Activated CD8-positive, alpha-beta T cell treated with anti-CD3 and anti-CD28 coated beads for 36 hours (primary cell): ENCODE measurements around the gene PIGB. TPM values are rescaled to one million over a fixed set of nuclear protein-coding genes. Genes with fewer than 3 reads are reported as not detected.
"Not testable (repeated sequence)": the region's sequence is repeated elsewhere in the genome, so short reads cannot be mapped to it uniquely, and the experiment has no call there.

Experiments used
- ATAC-seq: fragments of 200-7000 bp; cut with Tn5 transposase; one replicate; pipeline ENCODE4 v1.10.0; 2021; ENCODE audit warnings: mild to moderate bottlenecking, moderate library complexity
- CTCF ChIA-PET: fragments of 350-600 bp; sonication (Branson Sonifier 250); formaldehyde crosslinking; loops from one replicate; lab custom pipeline; 2021; ENCODE audit warnings: antibody characterized with exemption; lab: Charles Lee
- POLR2A ChIA-PET: fragments of 350-600 bp; sonication (Branson Sonifier 250); formaldehyde crosslinking; loops from one replicate; lab custom pipeline; 2021; ENCODE audit warnings: antibody characterized with exemption; lab: Charles Lee
- DNase-seq: peaks from one replicate; pipeline ENCODE4 v3.0.0-alpha.2; 2020
- H3K27ac Mint-ChIP-seq: one replicate; pipeline ENCODE4 v1.8.0; 2021; ENCODE audit warnings: mild to moderate bottlenecking, mixed read lengths
- H3K27me3 Mint-ChIP-seq: one replicate; pipeline ENCODE4 v1.8.0; 2021; ENCODE audit warnings: mixed read lengths
- H3K36me3 Mint-ChIP-seq: one replicate; pipeline ENCODE4 v1.8.0; 2021; ENCODE audit warnings: low read depth, mixed read lengths
- H3K4me1 Mint-ChIP-seq: one replicate; pipeline ENCODE4 v1.8.0; 2021; ENCODE audit warnings: low read depth, mixed read lengths
- H3K4me3 Mint-ChIP-seq: one replicate; pipeline ENCODE4 v1.8.0; 2021; ENCODE audit warnings: mild to moderate bottlenecking, moderate library complexity, mixed read lengths
- H3K9me3 Mint-ChIP-seq: one replicate; pipeline ENCODE4 v1.8.0; 2021; ENCODE audit warnings: mixed read lengths
- intact Hi-C: fragments of 100-400 bp; cut with micrococcal nuclease; formaldehyde crosslinking; loops from one replicate; pipeline ENCODE4 v1.10.0; 2022
- total RNA-seq, 2 experiments: library from RNA; stranded (reverse); gene quantifications; one replicate each; pipeline ENCODE4 v1.2.3, GENCODE V29; 2021
- TF ChIP-seq, protein P1 (sequence below): fragments of 200-600 bp; IDR thresholded peaks from one replicate; pipeline ENCODE4 v1.8.0; 2022; ENCODE audit warnings: antibody characterized with exemption, mild to moderate bottlenecking

Gene PIGB
- total RNA-seq, 2 experiments from 2014 or later, result 14.0 to 17.5 TPM

DNA sequence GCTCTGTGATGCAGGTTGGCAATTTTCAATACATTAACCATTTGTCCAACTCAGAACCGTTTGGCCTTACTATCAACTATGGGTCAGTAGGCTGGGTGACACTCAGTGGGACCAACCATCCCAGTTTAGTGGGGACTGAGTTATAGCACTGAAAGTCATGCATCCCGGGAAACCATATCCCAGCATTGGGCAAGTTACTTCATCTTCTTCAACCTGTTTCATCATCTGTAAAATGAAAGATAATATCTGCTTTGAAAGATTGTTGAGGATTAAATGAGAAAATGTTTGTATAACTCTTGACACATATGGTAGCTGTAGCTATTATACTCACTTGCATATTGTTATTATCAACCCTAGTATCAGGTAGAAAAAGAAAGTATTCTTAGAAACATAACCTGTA is 41.3 kb upstream of the PIGB start:
- H3K27ac Mint-ChIP-seq, result peak overlapping the region; percentile 98
- ATAC-seq, result no peak
- intact Hi-C loops, result loop anchor here (5.0 kb wide), 1 partner anchor 35 kb away; no protein-coding TSS in a partner anchor
- peaks cover 85% of the 10 kb centered on the region for H3K4me1 Mint-ChIP-seq
- H3K9me3 Mint-ChIP-seq, result peaks cover 7% of the 10 kb centered on the region
- CTCF ChIA-PET, result interaction anchor here (1.2 to 1.5 kb wide), 3 partner anchors 10 to 61 kb away, joined by 3 to 4 read pairs (median 4); no protein-coding TSS in a partner anchor
- TF ChIP-seq, protein P1, sequence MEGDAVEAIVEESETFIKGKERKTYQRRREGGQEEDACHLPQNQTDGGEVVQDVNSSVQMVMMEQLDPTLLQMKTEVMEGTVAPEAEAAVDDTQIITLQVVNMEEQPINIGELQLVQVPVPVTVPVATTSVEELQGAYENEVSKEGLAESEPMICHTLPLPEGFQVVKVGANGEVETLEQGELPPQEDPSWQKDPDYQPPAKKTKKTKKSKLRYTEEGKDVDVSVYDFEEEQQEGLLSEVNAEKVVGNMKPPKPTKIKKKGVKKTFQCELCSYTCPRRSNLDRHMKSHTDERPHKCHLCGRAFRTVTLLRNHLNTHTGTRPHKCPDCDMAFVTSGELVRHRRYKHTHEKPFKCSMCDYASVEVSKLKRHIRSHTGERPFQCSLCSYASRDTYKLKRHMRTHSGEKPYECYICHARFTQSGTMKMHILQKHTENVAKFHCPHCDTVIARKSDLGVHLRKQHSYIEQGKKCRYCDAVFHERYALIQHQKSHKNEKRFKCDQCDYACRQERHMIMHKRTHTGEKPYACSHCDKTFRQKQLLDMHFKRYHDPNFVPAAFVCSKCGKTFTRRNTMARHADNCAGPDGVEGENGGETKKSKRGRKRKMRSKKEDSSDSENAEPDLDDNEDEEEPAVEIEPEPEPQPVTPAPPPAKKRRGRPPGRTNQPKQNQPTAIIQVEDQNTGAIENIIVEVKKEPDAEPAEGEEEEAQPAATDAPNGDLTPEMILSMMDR, result no peak
- no peak for DNase-seq
- H3K4me3 Mint-ChIP-seq, result peak overlapping the region; percentile 59
- H3K27me3 Mint-ChIP-seq, result no peaks in the 10 kb centered on the region
- peaks cover 63% of the 10 kb centered on the region for H3K36me3 Mint-ChIP-seq
- POLR2A ChIA-PET, result interaction anchor here (1.0 to 5.1 kb wide), 8 partner anchors 9 to 59 kb away, joined by 3 to 30 read pairs (median 4); no protein-coding TSS in a partner anchor

- Mint-ChIP-seq H3K36me3 (peaks cover 57% of the 10 kb centered on the region), H3K27me3 (no peaks in the 10 kb centered on the region), H3K9me3 (peaks cover 1% of the 10 kb centered on the region), H3K4me1 (peaks cover 87% of the 10 kb centered on the region), H3K27ac (peak overlapping the region; percentile 98), H3K4me3 (peak overlapping the region; percentile 41)
- intact Hi-C loops, result loop anchor here (5.0 kb wide), 1 partner anchor 37 kb away; no protein-coding TSS in a partner anchor
- ChIA-PET CTCF (interaction anchor here (0.6 to 2.0 kb wide), 5 partner anchors 8 to 61 kb away, joined by 3 to 6 read pairs (median 4); no protein-coding TSS in a partner anchor), POLR2A (interaction anchor here (1.0 to 5.1 kb wide), 8 partner anchors 8 to 82 kb away, joined by 3 to 30 read pairs (median 4); partner anchors contain the start of gene RSL24D1)
- TF ChIP-seq, protein P1, result no peak
- ATAC-seq (no peak), DNase-seq (no peak)
Measured at GRCh38 chr15:55279100-55279745, 39.8 kb upstream of the PIGB start.

- H3K4me3 Mint-ChIP-seq, result peak overlapping the region; percentile 41
- DNase-seq (peak; percentile 84), ATAC-seq (peak; percentile 75)
- intact Hi-C loops, result loop anchor here (5.0 kb wide), 1 partner anchor 38 kb away; no protein-coding TSS in a partner anchor
- CTCF ChIA-PET, result interaction anchor here (0.6 to 2.0 kb wide), 5 partner anchors 8 to 62 kb away, joined by 3 to 6 read pairs (median 4); no protein-coding TSS in a partner anchor
- peaks cover 92% of the 10 kb centered on the region for H3K4me1 Mint-ChIP-seq
- H3K27me3 Mint-ChIP-seq, result no peaks in the 10 kb centered on the region
- TF ChIP-seq, protein P1, result no peak
- H3K9me3 Mint-ChIP-seq, result peaks cover 1% of the 10 kb centered on the region
- H3K27ac Mint-ChIP-seq, result peak overlapping the region; percentile 98
- POLR2A ChIA-PET, result interaction anchor here (1.0 to 5.1 kb wide), 8 partner anchors 8 to 83 kb away, joined by 3 to 30 read pairs (median 4); partner anchors contain the start of gene RSL24D1
- H3K36me3 Mint-ChIP-seq, result peaks cover 60% of the 10 kb centered on the region
Measured at GRCh38 chr15:55279746-55280351, 39.2 kb upstream of the PIGB start.

- H3K4me3 Mint-ChIP-seq, H3K9me3 Mint-ChIP-seq, intact Hi-C loops, ATAC-seq, H3K27me3 Mint-ChIP-seq: not testable (repeated sequence)
- DNase-seq, result peak; percentile 72
- Mint-ChIP-seq H3K4me1 (peaks cover 92% of the 10 kb centered on the region), H3K36me3 (peaks cover 58% of the 10 kb centered on the region), H3K27ac (peak overlapping the region; percentile 98)
- ChIA-PET POLR2A (interaction anchor here (1.0 to 5.1 kb wide), 4 partner anchors 8 to 44 kb away, joined by 3 to 30 read pairs (median 4); no protein-coding TSS in a partner anchor), CTCF (interaction anchor here (1.0 to 2.2 kb wide), 4 partner anchors 10 to 62 kb away, joined by 4 to 11 read pairs (median 5); no protein-coding TSS in a partner anchor)
Measured at GRCh38 chr15:55280589-55280988, 38.4 kb upstream of the PIGB start.
